GM12878 (cell line): ENCODE data around the gene B9D1. TPM values are rescaled to one million over a fixed set of nuclear protein-coding genes. Genes with fewer than 3 reads are reported as not detected.

ENCODE experiments used
- KLF5 ChIP-seq: fragments of 450-650 bp; IDR thresholded peaks from 2 replicates; pipeline ENCODE4 v1.6.1; 2014; ENCODE audit warnings: mild to moderate bottlenecking; ENCODE audit not compliant: partially characterized antibody
- POU2F2 ChIP-seq: IDR thresholded peaks from 3 replicates; pipeline ENCODE4 v1.6.1; 2011; ENCODE audit warnings: low read depth, mild to moderate bottlenecking, low read length, borderline replicate concordance
- SMAD5 ChIP-seq: IDR thresholded peaks from 2 replicates; pipeline ENCODE4 v1.6.1; 2016; ENCODE audit warnings: antibody characterized with exemption, low read depth
- SMARCA5 ChIP-seq: fragments of 450-650 bp; IDR thresholded peaks from 2 replicates; pipeline ENCODE4 v1.6.1; 2017; ENCODE audit warnings: mild to moderate bottlenecking
- polyA plus RNA-seq, 11 experiments: library from polyadenylated mRNA; depleted of rRNA in 4 of 11; unstranded in 6 of 11; stranded (reverse) in 5 of 11; fragments of >200 nt; fragmentation: Nextera tagmentation in 4 of 11; fragmentation: Illumina TruSeq in 1 of 11; extraction: Ambion mirVana in 4 of 11; extraction: Trizol in 1 of 11; gene quantifications; 1 replicate in 1 of 11; 2 replicates in 10 of 11; pipeline versions ENCODE4 v1.2.1 to v1.2.3, GENCODE V29; 2011 to 2016; ENCODE audit warnings: inconsistent platforms in 2 of 11, missing spikeins in 2 of 11, low read depth in 1 of 11
- total RNA-seq, 4 experiments: library from RNA; depleted of rRNA in 3 of 4; stranded (reverse); fragments of >200 nt in 3 of 4; fragmentation: Illumina TruSeq in 1 of 4; extraction: Trizol in 1 of 4; gene quantifications; 2 replicates each; pipeline versions ENCODE4 v1.2.1 to v1.2.3, GENCODE V29; 2013 to 2021
- TF ChIP-seq, protein P1 (sequence below): fragments of 450-650 bp; formaldehyde crosslinking; IDR thresholded peaks from 2 replicates; pipeline ENCODE4 v1.4.0; 2020; ENCODE audit warnings: mild to moderate bottlenecking, moderate library complexity
- TF ChIP-seq, protein P2 (sequence below): IDR thresholded peaks from 2 replicates; pipeline ENCODE4 v1.6.1; 2012; ENCODE audit warnings: low read depth, low read length, improper control_type of control experiment
- TF ChIP-seq, protein P3 (sequence below), 3 experiments: IDR thresholded peaks in 2 of 3; conservative IDR thresholded peaks in 1 of 3; 2 replicates each; pipeline ENCODE4 v1.5.1; 2011; ENCODE audit warnings: low read depth in 3 of 3, low read length in 3 of 3, mild to moderate bottlenecking in 3 of 3, control low read depth in 2 of 3, moderate library complexity in 2 of 3, inconsistent platforms in 1 of 3, mixed read lengths in 1 of 3; ENCODE audit not compliant: control insufficient read depth in 2 of 3, insufficient read depth in 1 of 3; ENCODE audit errors: extremely low read depth in 1 of 3

B9D1 gene
- total and polyA plus RNA-seq, 10 of the 15 experiments (the other 5 are each of a cell fraction or from before 2014, with no cell fraction given) = 5.9 to 18.3 (median 9.8) TPM

DNA sequence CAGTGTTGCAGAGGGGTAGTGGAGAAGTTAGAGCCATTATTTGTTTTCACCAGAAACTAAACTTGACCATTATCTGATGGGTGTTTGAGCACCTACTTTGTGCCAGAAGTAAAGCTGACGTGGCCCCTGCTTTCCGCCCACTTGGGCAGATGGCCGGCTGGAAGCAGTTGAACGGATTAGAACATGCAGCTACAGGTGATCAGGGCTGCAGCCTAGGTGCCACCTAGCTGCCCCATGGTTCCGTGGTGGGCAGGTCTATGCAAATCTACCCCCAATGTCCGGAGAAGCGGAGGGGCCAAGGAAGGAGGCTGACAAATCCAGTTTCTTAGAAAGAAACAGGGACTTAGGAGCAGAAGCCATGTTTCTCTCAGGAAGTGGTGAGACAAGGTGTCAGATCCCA lies 62.7 kb downstream of the B9D1 start (continued):
- TF ChIP-seq, protein P1, sequence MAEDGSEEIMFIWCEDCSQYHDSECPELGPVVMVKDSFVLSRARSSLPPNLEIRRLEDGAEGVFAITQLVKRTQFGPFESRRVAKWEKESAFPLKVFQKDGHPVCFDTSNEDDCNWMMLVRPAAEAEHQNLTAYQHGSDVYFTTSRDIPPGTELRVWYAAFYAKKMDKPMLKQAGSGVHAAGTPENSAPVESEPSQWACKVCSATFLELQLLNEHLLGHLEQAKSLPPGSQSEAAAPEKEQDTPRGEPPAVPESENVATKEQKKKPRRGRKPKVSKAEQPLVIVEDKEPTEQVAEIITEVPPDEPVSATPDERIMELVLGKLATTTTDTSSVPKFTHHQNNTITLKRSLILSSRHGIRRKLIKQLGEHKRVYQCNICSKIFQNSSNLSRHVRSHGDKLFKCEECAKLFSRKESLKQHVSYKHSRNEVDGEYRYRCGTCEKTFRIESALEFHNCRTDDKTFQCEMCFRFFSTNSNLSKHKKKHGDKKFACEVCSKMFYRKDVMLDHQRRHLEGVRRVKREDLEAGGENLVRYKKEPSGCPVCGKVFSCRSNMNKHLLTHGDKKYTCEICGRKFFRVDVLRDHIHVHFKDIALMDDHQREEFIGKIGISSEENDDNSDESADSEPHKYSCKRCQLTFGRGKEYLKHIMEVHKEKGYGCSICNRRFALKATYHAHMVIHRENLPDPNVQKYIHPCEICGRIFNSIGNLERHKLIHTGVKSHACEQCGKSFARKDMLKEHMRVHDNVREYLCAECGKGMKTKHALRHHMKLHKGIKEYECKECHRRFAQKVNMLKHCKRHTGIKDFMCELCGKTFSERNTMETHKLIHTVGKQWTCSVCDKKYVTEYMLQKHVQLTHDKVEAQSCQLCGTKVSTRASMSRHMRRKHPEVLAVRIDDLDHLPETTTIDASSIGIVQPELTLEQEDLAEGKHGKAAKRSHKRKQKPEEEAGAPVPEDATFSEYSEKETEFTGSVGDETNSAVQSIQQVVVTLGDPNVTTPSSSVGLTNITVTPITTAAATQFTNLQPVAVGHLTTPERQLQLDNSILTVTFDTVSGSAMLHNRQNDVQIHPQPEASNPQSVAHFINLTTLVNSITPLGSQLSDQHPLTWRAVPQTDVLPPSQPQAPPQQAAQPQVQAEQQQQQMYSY (CRISPR knock-in tag) = no peak
- TF ChIP-seq KLF5 (no peak), SMARCA5 (no peak), POU2F2 (no peak), SMAD5 (no peak)
- TF ChIP-seq, protein P2, sequence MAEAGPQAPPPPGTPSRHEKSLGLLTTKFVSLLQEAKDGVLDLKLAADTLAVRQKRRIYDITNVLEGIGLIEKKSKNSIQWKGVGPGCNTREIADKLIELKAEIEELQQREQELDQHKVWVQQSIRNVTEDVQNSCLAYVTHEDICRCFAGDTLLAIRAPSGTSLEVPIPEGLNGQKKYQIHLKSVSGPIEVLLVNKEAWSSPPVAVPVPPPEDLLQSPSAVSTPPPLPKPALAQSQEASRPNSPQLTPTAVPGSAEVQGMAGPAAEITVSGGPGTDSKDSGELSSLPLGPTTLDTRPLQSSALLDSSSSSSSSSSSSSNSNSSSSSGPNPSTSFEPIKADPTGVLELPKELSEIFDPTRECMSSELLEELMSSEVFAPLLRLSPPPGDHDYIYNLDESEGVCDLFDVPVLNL = no peak
- TF ChIP-seq, protein P3, sequence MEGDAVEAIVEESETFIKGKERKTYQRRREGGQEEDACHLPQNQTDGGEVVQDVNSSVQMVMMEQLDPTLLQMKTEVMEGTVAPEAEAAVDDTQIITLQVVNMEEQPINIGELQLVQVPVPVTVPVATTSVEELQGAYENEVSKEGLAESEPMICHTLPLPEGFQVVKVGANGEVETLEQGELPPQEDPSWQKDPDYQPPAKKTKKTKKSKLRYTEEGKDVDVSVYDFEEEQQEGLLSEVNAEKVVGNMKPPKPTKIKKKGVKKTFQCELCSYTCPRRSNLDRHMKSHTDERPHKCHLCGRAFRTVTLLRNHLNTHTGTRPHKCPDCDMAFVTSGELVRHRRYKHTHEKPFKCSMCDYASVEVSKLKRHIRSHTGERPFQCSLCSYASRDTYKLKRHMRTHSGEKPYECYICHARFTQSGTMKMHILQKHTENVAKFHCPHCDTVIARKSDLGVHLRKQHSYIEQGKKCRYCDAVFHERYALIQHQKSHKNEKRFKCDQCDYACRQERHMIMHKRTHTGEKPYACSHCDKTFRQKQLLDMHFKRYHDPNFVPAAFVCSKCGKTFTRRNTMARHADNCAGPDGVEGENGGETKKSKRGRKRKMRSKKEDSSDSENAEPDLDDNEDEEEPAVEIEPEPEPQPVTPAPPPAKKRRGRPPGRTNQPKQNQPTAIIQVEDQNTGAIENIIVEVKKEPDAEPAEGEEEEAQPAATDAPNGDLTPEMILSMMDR (IDR thresholded peaks at IDR 0.05 in 2 of 3, conservative IDR thresholded peaks at IDR 0.05 in 1 of 3; ENCODE audit: control insufficient read depth in 2 of 3, extremely low read depth in 1 of 3, insufficient read depth in 1 of 3, low read depth in 3 of 3, low read length in 3 of 3) = no peak
